CD4-positive, alpha-beta T cell (primary cell): ENCODE measurements around the gene MYMK. TPM values are rescaled to one million over a fixed set of nuclear protein-coding genes. Genes with fewer than 3 reads are reported as not detected.

ENCODE experiments used
- ATAC-seq: fragments of 200-7000 bp; cut with Tn5 transposase; one replicate; pipeline ENCODE4 v1.10.0; 2022; ENCODE audit warnings: mild to moderate bottlenecking; ENCODE audit not compliant: poor library complexity
- CTCF ChIA-PET: fragments of 350-600 bp; sonication (Branson Sonifier 250); formaldehyde crosslinking; loops from one replicate; lab custom pipeline; 2021; ENCODE audit warnings: antibody characterized with exemption, inconsistent platforms; lab: Charles Lee
- POLR2A ChIA-PET: fragments of 350-600 bp; sonication (Branson Sonifier 250); formaldehyde crosslinking; loops from one replicate; lab custom pipeline; 2021; ENCODE audit warnings: antibody characterized with exemption, inconsistent platforms; lab: Charles Lee
- DNase-seq, 14 experiments: peaks; one replicate each; pipeline ENCODE4 v3.0.0-alpha.2; 2013 to 2020; ENCODE audit warnings: mixed read lengths in 2 of 14
- H3K27ac ChIP-seq, 2 donors: one replicate each; pipeline versions ENCODE4 v1.5.1 to v1.7.0; 2013; ENCODE audit warnings: low read length in 2 of 2, low read depth in 1 of 2, mild to moderate bottlenecking in 1 of 2
- H3K27me3 ChIP-seq, 2 experiments: 1 replicate in 1 of 2; 2 replicates in 1 of 2; pipeline versions ENCODE4 v1.6.1 to v1.7.0; 2013; ENCODE audit warnings: low read length in 2 of 2, control low read depth in 1 of 2, mild to moderate bottlenecking in 1 of 2, moderate library complexity in 1 of 2; ENCODE audit not compliant: insufficient read depth in 2 of 2, control insufficient read depth in 1 of 2
- H3K36me3 ChIP-seq: one replicate; pipeline ENCODE4 v1.6.1; 2013; ENCODE audit warnings: low read length, control low read depth; ENCODE audit not compliant: insufficient read depth
- H3K4me1 ChIP-seq: one replicate; pipeline ENCODE4 v1.6.1; 2013; ENCODE audit warnings: low read length, control low read depth; ENCODE audit not compliant: insufficient read depth
- H3K4me3 ChIP-seq: one replicate; pipeline ENCODE4 v1.5.1; 2013; ENCODE audit warnings: mild to moderate bottlenecking, low read length, moderate library complexity
- H3K9me3 ChIP-seq, 2 experiments: 1 replicate in 1 of 2; 2 replicates in 1 of 2; pipeline versions ENCODE4 v1.6.1 to v1.7.0; 2013; ENCODE audit warnings: low read length in 2 of 2, mild to moderate bottlenecking in 2 of 2, control low read depth in 1 of 2, moderate library complexity in 1 of 2; ENCODE audit not compliant: control insufficient read depth in 1 of 2, insufficient read depth in 1 of 2
- H3K27ac Mint-ChIP-seq: one replicate; pipeline ENCODE4 v1.8.0; 2020; ENCODE audit warnings: mixed read lengths
- H3K27me3 Mint-ChIP-seq: one replicate; pipeline ENCODE4 v1.8.0; 2021; ENCODE audit warnings: mixed read lengths
- H3K36me3 Mint-ChIP-seq: one replicate; pipeline ENCODE4 v1.8.0; 2021; ENCODE audit warnings: low read depth, mixed read lengths
- H3K4me1 Mint-ChIP-seq: one replicate; pipeline ENCODE4 v1.8.0; 2021; ENCODE audit warnings: low read depth, mixed read lengths
- H3K4me3 Mint-ChIP-seq: one replicate; pipeline ENCODE4 v1.8.0; 2020; ENCODE audit warnings: mild to moderate bottlenecking, mixed read lengths
- H3K9me3 Mint-ChIP-seq: one replicate; pipeline ENCODE4 v1.8.0; 2020; ENCODE audit warnings: mixed read lengths
- CTCF ChIP-seq: fragments of 200-600 bp; IDR thresholded peaks from one replicate; pipeline ENCODE4 v1.8.0; 2022; ENCODE audit warnings: antibody characterized with exemption, mild to moderate bottlenecking
- intact Hi-C, 2 experiments: fragments of 100-400 bp; cut with DNase I in 1 of 2; cut with micrococcal nuclease in 1 of 2; formaldehyde crosslinking; loops; one replicate each; pipeline versions ENCODE4 v1.15.1 to v1.9.0; 2023 to 2025; cut with DNase I, micrococcal nuclease
- total RNA-seq, 174 experiments: library from RNA in 2 of 174; stranded (reverse) in 2 of 174; gene quantifications; one replicate each; pipeline ENCODE4 v1.2.3 and lab custom pipeline; 2021 to 2026

The MYMK gene
- total RNA-seq, 2 experiments from 2014 or later, result not detected

DNA sequence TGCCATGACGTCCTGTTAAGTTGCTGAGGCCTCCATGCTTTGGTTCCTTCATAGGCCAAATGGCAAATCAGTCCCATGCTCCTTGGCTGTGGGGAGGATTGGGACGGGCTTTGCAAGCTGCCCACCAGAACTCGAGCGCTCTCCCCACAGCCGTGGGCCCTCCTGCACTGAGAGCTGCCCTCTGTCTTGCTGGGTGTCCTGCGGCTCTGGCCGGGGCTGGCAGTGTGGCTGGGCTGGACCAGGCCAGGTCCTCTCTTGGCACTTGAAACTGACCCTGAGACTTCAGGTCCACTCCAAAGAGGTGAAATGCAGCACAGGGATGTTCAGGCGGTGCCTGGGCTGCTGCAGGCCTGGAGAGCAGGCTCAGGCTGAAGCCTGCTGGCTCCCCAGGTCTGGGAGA is 7.0 kb downstream of the MYMK start:
- H3K36me3 Mint-ChIP-seq, result no peaks in the 10 kb centered on the region
- ChIA-PET CTCF (no interaction called here), POLR2A (no interaction called here)
- Histone ChIP-seq H3K36me3 (no peaks in the 10 kb centered on the region), H3K27ac (no peak overlapping the region), H3K27me3 (no peaks in the 10 kb centered on the region), H3K9me3 (no peaks in the 10 kb centered on the region), H3K4me3 (no peak overlapping the region), H3K4me1 (no peaks in the 10 kb centered on the region)
- no peak overlapping the region for H3K4me3 Mint-ChIP-seq
- no peaks in the 10 kb centered on the region for H3K4me1 Mint-ChIP-seq
- TF ChIP-seq CTCF, result no peak
- no peaks in the 10 kb centered on the region for H3K9me3 Mint-ChIP-seq
- intact Hi-C loops, result no loop called here
- ATAC-seq, result no peak
- no peaks in the 10 kb centered on the region for H3K27me3 Mint-ChIP-seq
- DNase-seq, result no peak
- no peak overlapping the region for H3K27ac Mint-ChIP-seq

GRCh38 chr9:133516961-133517350 is 7.8 kb downstream of the MYMK start:
- Histone ChIP-seq H3K4me3 (no peak overlapping the region), H3K27me3 (no peaks in the 10 kb centered on the region), H3K27ac (no peak overlapping the region), H3K9me3 (no peaks in the 10 kb centered on the region), H3K36me3 (no peaks in the 10 kb centered on the region), H3K4me1 (no peaks in the 10 kb centered on the region)
- H3K9me3 Mint-ChIP-seq, result no peaks in the 10 kb centered on the region
- no peaks in the 10 kb centered on the region for H3K36me3 Mint-ChIP-seq
- DNase-seq, result no peak
- H3K4me3 Mint-ChIP-seq, result no peak overlapping the region
- no peaks in the 10 kb centered on the region for H3K27me3 Mint-ChIP-seq
- ChIA-PET CTCF (no interaction called here), POLR2A (no interaction called here)
- no peak for ATAC-seq
- intact Hi-C loops, result no loop called here
- no peaks in the 10 kb centered on the region for H3K4me1 Mint-ChIP-seq
- no peak overlapping the region for H3K27ac Mint-ChIP-seq
- no peak for TF ChIP-seq CTCF

DNA sequence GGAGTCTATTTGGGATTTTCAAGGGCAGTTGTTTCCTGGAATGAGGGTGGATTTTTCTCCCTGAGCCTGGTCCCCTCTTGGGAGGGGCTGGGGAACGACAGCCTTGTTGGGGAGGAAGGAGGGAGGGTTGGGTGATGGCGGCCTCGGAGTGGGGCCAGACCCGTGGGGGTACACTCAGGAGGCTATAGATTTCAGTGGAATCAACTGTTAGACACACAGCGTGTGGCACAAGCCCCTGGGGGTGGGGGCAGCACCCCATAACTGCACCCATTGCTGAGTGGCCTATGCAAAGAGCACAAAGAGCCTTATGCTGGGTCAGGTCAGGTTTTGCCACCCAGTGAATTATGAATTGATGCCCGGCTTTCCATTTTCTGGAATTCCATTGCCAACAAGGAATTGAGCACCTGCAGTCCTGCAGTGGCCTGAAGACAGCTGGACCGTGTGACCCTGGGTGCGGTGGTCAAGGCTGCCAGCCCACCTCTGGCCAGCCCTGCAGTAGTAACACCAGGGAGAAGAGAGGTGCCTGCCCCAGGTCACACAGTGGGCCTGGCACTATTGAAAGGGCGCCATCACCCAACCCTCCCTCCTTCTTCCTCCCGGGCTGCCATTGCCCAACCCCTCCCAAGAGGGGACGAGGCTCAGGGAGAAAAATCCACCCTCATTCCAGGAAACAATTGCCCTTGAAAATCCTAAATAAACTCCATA is 8.4 kb downstream of the MYMK start:
- POLR2A ChIA-PET, result no interaction called here
- no peak for DNase-seq
- no peak for ATAC-seq
- Mint-ChIP-seq H3K9me3 (no peaks in the 10 kb centered on the region), H3K36me3 (no peaks in the 10 kb centered on the region), H3K4me3 (no peak overlapping the region), H3K4me1 (no peaks in the 10 kb centered on the region), H3K27ac (no peak overlapping the region), H3K27me3 (no peaks in the 10 kb centered on the region)
- Histone ChIP-seq H3K27me3 (no peaks in the 10 kb centered on the region), H3K36me3 (no peaks in the 10 kb centered on the region), H3K9me3 (no peaks in the 10 kb centered on the region), H3K4me3 (no peak overlapping the region), H3K4me1 (no peaks in the 10 kb centered on the region), H3K27ac (no peak overlapping the region)
- CTCF ChIA-PET, result no interaction called here
- intact Hi-C loops, result no loop called here
- no peak for TF ChIP-seq CTCF
